H1 (cell line): ENCODE results near the gene TTLL7. TPM values are rescaled to one million over a fixed set of nuclear protein-coding genes. Genes with fewer than 3 reads are reported as not detected.

Experiments used
- CTCF ChIA-PET: fragments of 300-600 bp; sonication (Branson Sonifier 250); formaldehyde crosslinking; loops from one replicate; lab custom pipeline; 2021; ENCODE audit not compliant: partially characterized antibody; lab: Charles Lee
- POLR2A ChIA-PET: fragments of 300-600 bp; sonication (Branson Sonifier 250); formaldehyde crosslinking; loops from one replicate; lab custom pipeline; 2021; ENCODE audit warnings: inconsistent platforms; ENCODE audit not compliant: partially characterized antibody; lab: Charles Lee
- DNase-seq, 2 experiments: peaks; one replicate each; pipeline versions ENCODE4 v3.0.0 to v3.0.0-alpha.2; 2010 to 2022; ENCODE audit warnings: low spot score in 2 of 2, low read depth in 1 of 2, mixed read lengths in 1 of 2
- FAIRE-seq: peaks from 2 replicates; lab custom pipeline; 2011; peaks lifted over from hg19 to GRCh38; lab: Jason Lieb, UNC
- H2AFZ ChIP-seq: 2 replicates; pipeline ENCODE4 v1.8.1; 2012; ENCODE audit warnings: low read length, inconsistent platforms
- H2AK5ac ChIP-seq: 2 replicates; pipeline ENCODE4 v1.6.1; 2013; ENCODE audit warnings: low read depth, low read length
- H2BK120ac ChIP-seq: replicated peaks from 2 replicates; pipeline ENCODE3; 2013; ENCODE audit warnings: low read depth, low read length, inconsistent platforms
- H2BK12ac ChIP-seq: 2 replicates; pipeline ENCODE4 v1.6.1; 2013; ENCODE audit warnings: low read depth, low read length
- H2BK15ac ChIP-seq: 2 replicates; pipeline ENCODE4 v1.6.1; 2013; ENCODE audit warnings: low read length
- H2BK20ac ChIP-seq: 2 replicates; pipeline ENCODE4 v1.6.1; 2013; ENCODE audit warnings: low read length
- H2BK5ac ChIP-seq: 2 replicates; pipeline ENCODE4 v1.6.1; 2013; ENCODE audit warnings: low read depth, low read length
- H3K14ac ChIP-seq: 2 replicates; pipeline ENCODE4 v1.6.1; 2013; ENCODE audit warnings: inconsistent platforms; ENCODE audit not compliant: insufficient read length
- H3K18ac ChIP-seq: 2 replicates; pipeline ENCODE4 v1.6.1; 2013; ENCODE audit warnings: low read length; ENCODE audit errors: extremely low read depth
- H3K23ac ChIP-seq: 2 replicates; pipeline ENCODE4 v1.6.1; 2013; ENCODE audit warnings: inconsistent platforms; ENCODE audit not compliant: insufficient read length
- H3K23me2 ChIP-seq: 2 replicates; pipeline ENCODE4 v1.6.1; 2013; ENCODE audit warnings: low read depth, low read length
- H3K27ac ChIP-seq: 2 replicates; pipeline ENCODE4 v1.6.1; 2011; ENCODE audit warnings: low read depth, low read length, inconsistent platforms
- H3K27me3 ChIP-seq, 4 experiments: replicated peaks in 1 of 4; 1 replicate in 1 of 4; 2 replicates in 3 of 4; pipeline versions ENCODE4 v1.6.1 to v1.8.1; 2011 to 2013; ENCODE audit warnings: low read length in 3 of 4, mild to moderate bottlenecking in 3 of 4, inconsistent platforms in 2 of 4, mixed read lengths in 2 of 4, moderate library complexity in 1 of 4; ENCODE audit not compliant: control insufficient read depth in 3 of 4, insufficient read depth in 3 of 4; ENCODE audit errors: extremely low read depth in 1 of 4
- H3K36me3 ChIP-seq, 4 experiments: 2 replicates each; pipeline versions ENCODE4 v1.6.1 to v1.8.1; 2011 to 2013; ENCODE audit warnings: mild to moderate bottlenecking in 4 of 4, low read length in 3 of 4, moderate library complexity in 2 of 4, control low read depth in 1 of 4, inconsistent platforms in 1 of 4; ENCODE audit not compliant: insufficient read depth in 4 of 4, control insufficient read depth in 2 of 4
- H3K4ac ChIP-seq: replicated peaks from 2 replicates; pipeline ENCODE3; 2013; ENCODE audit warnings: low read length, low read depth, mixed read lengths, inconsistent platforms; ENCODE audit not compliant: insufficient read length
- H3K4me1 ChIP-seq, 4 experiments: replicated peaks in 1 of 4; 1 replicate in 1 of 4; 2 replicates in 3 of 4; pipeline versions ENCODE4 v1.6.1 to v1.8.1; 2011 to 2013; ENCODE audit warnings: low read length in 3 of 4, inconsistent platforms in 2 of 4, mixed read lengths in 1 of 4; ENCODE audit not compliant: insufficient read depth in 4 of 4, control insufficient read depth in 3 of 4
- H3K4me2 ChIP-seq, 2 experiments: 2 replicates each; pipeline versions ENCODE4 v1.6.1 to v1.8.1; 2011 to 2013; ENCODE audit warnings: low read depth in 2 of 2, low read length in 2 of 2, control low read depth in 1 of 2, inconsistent platforms in 1 of 2, mild to moderate bottlenecking in 1 of 2; ENCODE audit not compliant: insufficient read depth in 1 of 2
- H3K4me3 ChIP-seq, 4 experiments: fragments of 200-600, 300-600 bp in 1 of 4; sonication (generic), shearing (Covaris generic), sonication (Bioruptor Twin) in 1 of 4; 2 replicates each; pipeline versions ENCODE4 v1.5.1 to v1.8.1; 2011 to 2016; ENCODE audit warnings: low read length in 4 of 4, low read depth in 3 of 4, control low read depth in 2 of 4, inconsistent platforms in 2 of 4, mild to moderate bottlenecking in 2 of 4, mixed read lengths in 1 of 4, moderate library complexity in 1 of 4; ENCODE audit not compliant: insufficient read depth in 2 of 4; ENCODE audit errors: extremely low read depth in 1 of 4
- H3K56ac ChIP-seq: replicated peaks from 2 replicates; pipeline ENCODE3; 2013; ENCODE audit warnings: low read depth, mild to moderate bottlenecking, mixed read lengths, low read length, inconsistent platforms; ENCODE audit not compliant: insufficient read length
- H3K79me1 ChIP-seq: 2 replicates; pipeline ENCODE4 v1.6.1; 2013; ENCODE audit warnings: low read depth, low read length, control low read depth
- H3K79me2 ChIP-seq, 2 experiments: 2 replicates each; pipeline versions ENCODE4 v1.6.1 to v1.8.1; 2012 to 2013; ENCODE audit warnings: low read length in 2 of 2, mild to moderate bottlenecking in 2 of 2, inconsistent platforms in 1 of 2; ENCODE audit not compliant: insufficient read depth in 2 of 2, control insufficient read depth in 1 of 2
- H3K9ac ChIP-seq, 4 experiments: replicated peaks in 1 of 4; 1 replicate in 1 of 4; 2 replicates in 3 of 4; pipeline versions ENCODE4 v1.6.1 to v1.8.1; 2011 to 2013; ENCODE audit warnings: low read depth in 3 of 4, low read length in 3 of 4, control low read depth in 2 of 4, mild to moderate bottlenecking in 2 of 4, moderate library complexity in 2 of 4, inconsistent platforms in 1 of 4; ENCODE audit errors: extremely low read depth in 1 of 4
- H3K9me3 ChIP-seq, 2 experiments: 2 replicates each; pipeline versions ENCODE4 v1.6.1 to v1.8.1; 2012 to 2013; ENCODE audit warnings: mild to moderate bottlenecking in 2 of 2, moderate library complexity in 2 of 2, control low read depth in 1 of 2, inconsistent platforms in 1 of 2, low read depth in 1 of 2, low read length in 1 of 2, mixed read lengths in 1 of 2; ENCODE audit not compliant: insufficient read depth in 2 of 2
- H4K20me1 ChIP-seq, 2 experiments: replicated peaks in 1 of 2; 2 replicates each; pipeline versions ENCODE3 to v1.8.1; 2011 to 2013; ENCODE audit warnings: inconsistent platforms in 2 of 2, low read length in 2 of 2, mild to moderate bottlenecking in 1 of 2; ENCODE audit not compliant: insufficient read depth in 2 of 2, control insufficient read depth in 1 of 2
- H4K5ac ChIP-seq: 2 replicates; pipeline ENCODE4 v1.6.1; 2013; ENCODE audit warnings: low read length, low read depth, mixed read lengths, inconsistent platforms; ENCODE audit not compliant: insufficient read length
- H4K8ac ChIP-seq: 2 replicates; pipeline ENCODE4 v1.8.0; 2013; ENCODE audit warnings: mild to moderate bottlenecking, moderate library complexity, low read length, inconsistent platforms; ENCODE audit not compliant: insufficient read depth; ENCODE audit errors: extremely low read depth
- H4K91ac ChIP-seq: replicated peaks from 2 replicates; pipeline ENCODE3; 2013; ENCODE audit warnings: low read length, mixed read lengths, inconsistent platforms; ENCODE audit not compliant: insufficient read length
- HDAC6 ChIP-seq: IDR thresholded peaks from one replicate; pipeline ENCODE4 v1.7.1; 2012; ENCODE audit warnings: low read depth, mild to moderate bottlenecking, inconsistent platforms, low read length, moderate library complexity
- MAFK ChIP-seq: IDR thresholded peaks from 2 replicates; pipeline ENCODE4 v1.6.1; 2012; ENCODE audit warnings: low read depth, mild to moderate bottlenecking, improper control_type of control experiment, low read length
- WGBS, 2 experiments: shearing (Covaris generic) in 1 of 2; methylation state at CpG; one replicate each; pipeline versions ENCODE4 v1.1.6 to v1.1.7; 2013 to 2015; ENCODE audit warnings: low lambda C conversion rate in 2 of 2, mixed read lengths in 2 of 2, inconsistent platforms in 1 of 2, low coverage in 1 of 2, missing lambda C conversion rate in 1 of 2; ENCODE audit not compliant: insufficient replicate concordance in 2 of 2, insufficient coverage in 1 of 2, insufficient read length in 1 of 2; ENCODE audit errors: extremely low coverage in 1 of 2, missing lambda C conversion rate in 1 of 2; 5-methylcytosine and 5-hydroxymethylcytosine counted together
- polyA plus RNA-seq, 7 experiments: library from polyadenylated mRNA; depleted of rRNA in 3 of 7; stranded (reverse) in 5 of 7; unstranded in 2 of 7; fragments of >200 nt in 5 of 7; fragments of 200-250 nt in 2 of 7; gene quantifications; 1 replicate in 5 of 7; 2 replicates in 1 of 7; 4 replicates in 1 of 7; pipeline versions ENCODE4 v1.2.1 to v1.2.3, GENCODE V29; 2011 to 2013; ENCODE audit warnings: missing spikeins in 2 of 7, mixed read lengths in 2 of 7
- total RNA-seq: library from RNA; stranded (reverse); fragmentation: NEBNext Ultra II Directional; extraction: Animal tissue kit (Norgen Biotek cat#: 25700); gene quantifications from 2 replicates; pipeline ENCODE4 v1.2.1, GENCODE V29; 2021
- TF ChIP-seq, protein P1 (sequence below): IDR thresholded peaks from 2 replicates; pipeline ENCODE4 v1.6.1; 2012; ENCODE audit warnings: low read length, inconsistent platforms

TTLL7 gene
- total and polyA plus RNA-seq, 2 of the 8 experiments (the other 6 are each of a cell fraction or from before 2014, with no cell fraction given), result 1.9 to 7.9 TPM

- Histone ChIP-seq H3K79me2 (no peaks in the 10 kb centered on the region), H3K27ac (no peak overlapping the region), H3K23me2 (no peaks in the 10 kb centered on the region; the same call in 1 of the 2 replicates)
- WGBS, 2 experiments, result 88% methylated on average over 1 of the region's 1 CpG; no CpG with 5 or more reads in 1 of the 2 experiments
- DNase-seq, result no peak
- TF ChIP-seq HDAC6 (no peak), MAFK (no peak)
- TF ChIP-seq, protein P1, sequence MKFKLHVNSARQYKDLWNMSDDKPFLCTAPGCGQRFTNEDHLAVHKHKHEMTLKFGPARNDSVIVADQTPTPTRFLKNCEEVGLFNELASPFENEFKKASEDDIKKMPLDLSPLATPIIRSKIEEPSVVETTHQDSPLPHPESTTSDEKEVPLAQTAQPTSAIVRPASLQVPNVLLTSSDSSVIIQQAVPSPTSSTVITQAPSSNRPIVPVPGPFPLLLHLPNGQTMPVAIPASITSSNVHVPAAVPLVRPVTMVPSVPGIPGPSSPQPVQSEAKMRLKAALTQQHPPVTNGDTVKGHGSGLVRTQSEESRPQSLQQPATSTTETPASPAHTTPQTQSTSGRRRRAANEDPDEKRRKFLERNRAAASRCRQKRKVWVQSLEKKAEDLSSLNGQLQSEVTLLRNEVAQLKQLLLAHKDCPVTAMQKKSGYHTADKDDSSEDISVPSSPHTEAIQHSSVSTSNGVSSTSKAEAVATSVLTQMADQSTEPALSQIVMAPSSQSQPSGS, result no peak
- TF ChIP-seq, all 59 proteins: peak for 0
- H3K27me3 ChIP-seq, result no peaks in the 10 kb centered on the region
- H3K56ac ChIP-seq, result no peak overlapping the region
- FAIRE-seq, result no peak
- CTCF ChIA-PET, result no interaction called here
- no peak overlapping the region for H3K4me3 ChIP-seq
- H2BK5ac ChIP-seq, result no peak overlapping the region
- H3K9me3 ChIP-seq, result no peaks in the 10 kb centered on the region
- no peak overlapping the region for H2BK120ac ChIP-seq
- no peak overlapping the region for H2BK12ac ChIP-seq
- H2BK20ac ChIP-seq, result no peak overlapping the region
- no peak overlapping the region for H3K14ac ChIP-seq
- POLR2A ChIA-PET, result no interaction called here
- no peak overlapping the region for H4K8ac ChIP-seq
- no peak overlapping the region for H3K18ac ChIP-seq
- H3K23ac ChIP-seq, result no peak overlapping the region
- H3K4me2 ChIP-seq, result no peak overlapping the region
- H3K36me3 ChIP-seq, result no peaks in the 10 kb centered on the region
- no peak overlapping the region for H4K91ac ChIP-seq
- H3K4me1 ChIP-seq, result no peaks in the 10 kb centered on the region
- H4K20me1 ChIP-seq, result no peaks in the 10 kb centered on the region
- no peak overlapping the region for H3K4ac ChIP-seq
- no peak overlapping the region for H4K5ac ChIP-seq
- no peak overlapping the region for H2AFZ ChIP-seq
- H3K9ac ChIP-seq, result no peak overlapping the region
- H3K79me1 ChIP-seq, result no peaks in the 10 kb centered on the region
- H2BK15ac ChIP-seq, result no peak overlapping the region
- no peak overlapping the region for H2AK5ac ChIP-seq
Measured at GRCh38 chr1:83920320-83920719, 78.6 kb downstream of the TTLL7 start.
